Neuronal stem cell (in vitro differentiated cells): ENCODE results near the gene DMRTB1.

Source experiments
- DNase-seq: peaks from one replicate; pipeline ENCODE4 v3.0.0-alpha.2; 2013; ENCODE audit warnings: low spot score
- H2AFZ ChIP-seq: one replicate; pipeline ENCODE4 v1.6.1; 2013; ENCODE audit warnings: mild to moderate bottlenecking, low read length, inconsistent platforms
- H2AK5ac ChIP-seq: 2 replicates; pipeline ENCODE4 v1.6.1; 2013; ENCODE audit warnings: low read depth, mild to moderate bottlenecking, inconsistent platforms, low read length, moderate library complexity, mixed read lengths
- H2BK120ac ChIP-seq: 2 replicates; pipeline ENCODE4 v1.6.1; 2013; ENCODE audit warnings: low read depth, mild to moderate bottlenecking, inconsistent platforms, low read length, moderate library complexity, mixed read lengths
- H2BK12ac ChIP-seq: one replicate; pipeline ENCODE4 v1.6.1; 2013; ENCODE audit warnings: low read length, inconsistent platforms
- H2BK15ac ChIP-seq: 2 replicates; pipeline ENCODE4 v1.6.1; 2013; ENCODE audit warnings: mild to moderate bottlenecking, low read length, inconsistent platforms, mixed read lengths
- H2BK5ac ChIP-seq: one replicate; pipeline ENCODE4 v1.6.1; 2013; ENCODE audit warnings: inconsistent platforms, mild to moderate bottlenecking, low read length, moderate library complexity
- H3K14ac ChIP-seq: one replicate; pipeline ENCODE4 v1.6.1; 2013; ENCODE audit warnings: low read length, inconsistent platforms
- H3K18ac ChIP-seq: 2 replicates; pipeline ENCODE4 v1.6.1; 2013; ENCODE audit warnings: low read length, inconsistent platforms
- H3K23ac ChIP-seq: 2 replicates; pipeline ENCODE4 v1.6.1; 2013; ENCODE audit warnings: low read depth, mild to moderate bottlenecking, mixed read lengths, low read length, inconsistent platforms; ENCODE audit not compliant: poor library complexity
- H3K27ac ChIP-seq: replicated peaks from 3 replicates; pipeline ENCODE4 v1.5.1; 2013; ENCODE audit warnings: low read length, inconsistent platforms
- H3K27me3 ChIP-seq, 3 experiments: 2 replicates each; pipeline ENCODE4 v1.6.1; 2013; ENCODE audit warnings: low read length in 3 of 3, mild to moderate bottlenecking in 2 of 3, inconsistent platforms in 1 of 3, low read depth in 1 of 3, mixed read lengths in 1 of 3, moderate library complexity in 1 of 3; ENCODE audit not compliant: control insufficient read depth in 3 of 3, insufficient read depth in 3 of 3
- H3K36me3 ChIP-seq, 2 donors: replicated peaks in 1 of 2; 2 replicates each; pipeline ENCODE4 v1.6.1; 2013; ENCODE audit warnings: low read length in 2 of 2; ENCODE audit not compliant: control insufficient read depth in 2 of 2, insufficient read depth in 2 of 2
- H3K4ac ChIP-seq: 2 replicates; pipeline ENCODE4 v1.6.1; 2013; ENCODE audit warnings: inconsistent platforms, mild to moderate bottlenecking, low read length, moderate library complexity
- H3K4me1 ChIP-seq, 2 donors: 1 replicate in 1 of 2; 2 replicates in 1 of 2; pipeline ENCODE4 v1.6.1; 2013; ENCODE audit warnings: low read length in 2 of 2, low read depth in 1 of 2; ENCODE audit not compliant: control insufficient read depth in 2 of 2, insufficient read depth in 1 of 2
- H3K4me2 ChIP-seq: one replicate; pipeline ENCODE4 v1.6.1; 2013; ENCODE audit warnings: mild to moderate bottlenecking, low read length, inconsistent platforms; ENCODE audit not compliant: insufficient read depth, poor library complexity, severe bottlenecking
- H3K4me3 ChIP-seq, 2 donors: 2 replicates each; pipeline ENCODE4 v1.5.1; 2013; ENCODE audit warnings: low read length in 2 of 2, mild to moderate bottlenecking in 2 of 2, inconsistent platforms in 1 of 2, moderate library complexity in 1 of 2
- H3K79me1 ChIP-seq: one replicate; pipeline ENCODE4 v1.6.1; 2013; ENCODE audit warnings: low read depth, mild to moderate bottlenecking, inconsistent platforms, low read length, moderate library complexity
- H3K9ac ChIP-seq: one replicate; pipeline ENCODE4 v1.6.1; 2013; ENCODE audit warnings: mild to moderate bottlenecking, low read depth, low read length, inconsistent platforms; ENCODE audit not compliant: poor library complexity
- H3K9me3 ChIP-seq, 2 donors: replicated peaks in 1 of 2; 2 replicates each; pipeline versions ENCODE3 to v1.6.1; 2013; ENCODE audit warnings: low read length in 2 of 2, mild to moderate bottlenecking in 2 of 2, inconsistent platforms in 1 of 2, low read depth in 1 of 2, mixed read lengths in 1 of 2, moderate library complexity in 1 of 2; ENCODE audit not compliant: control insufficient read depth in 2 of 2, insufficient read depth in 1 of 2
- H4K8ac ChIP-seq: one replicate; pipeline ENCODE4 v1.6.1; 2013; ENCODE audit warnings: low read depth, mild to moderate bottlenecking, inconsistent platforms, low read length, moderate library complexity
- H4K91ac ChIP-seq: one replicate; pipeline ENCODE4 v1.6.1; 2013; ENCODE audit warnings: low read length, low read depth, mild to moderate bottlenecking, inconsistent platforms; ENCODE audit not compliant: poor library complexity
- WGBS, 2 donors: extraction: QIAGEN DNeasy Blood & Tissue Kit; methylation state at CpG; one replicate each; pipeline ENCODE4 v1.1.7; 2013; ENCODE audit warnings: missing lambda C conversion rate in 2 of 2, mixed read lengths in 1 of 2; ENCODE audit not compliant: insufficient read length in 2 of 2, insufficient replicate concordance in 1 of 2; ENCODE audit errors: extremely low coverage in 2 of 2; 5-methylcytosine and 5-hydroxymethylcytosine counted together

Gene DMRTB1

GRCh38 chr1:53430779-53431178 is 28.4 kb upstream of the DMRTB1 start:
- Histone ChIP-seq H3K4me1 (peaks cover 0 to 1% of the 10 kb centered on the region in 2 donors), H4K8ac (no peak overlapping the region), H2BK15ac (no peak overlapping the region), H3K4ac (no peak overlapping the region), H3K4me3 (no peak overlapping the region), H3K14ac (no peak overlapping the region), H2AK5ac (no peak overlapping the region), H3K36me3 (no peaks in the 10 kb centered on the region), H3K27ac (no peak overlapping the region), H2BK5ac (no peak overlapping the region), H3K9me3 (no peaks in the 10 kb centered on the region), H2AFZ (no peak overlapping the region), H3K18ac (no peak overlapping the region), H3K79me1 (no peaks in the 10 kb centered on the region), H3K4me2 (no peak overlapping the region), H3K27me3 (no peaks in the 10 kb centered on the region), H2BK120ac (no peak overlapping the region), H3K9ac (no peak overlapping the region), H4K91ac (no peak overlapping the region), H2BK12ac (no peak overlapping the region), H3K23ac (no peak overlapping the region)
- no peak for DNase-seq

GRCh38 chr1:53431244-53431643 is 28.0 kb upstream of the DMRTB1 start:
- no peak overlapping the region for H2BK5ac ChIP-seq
- H3K9ac ChIP-seq: no peak overlapping the region
- H2BK15ac ChIP-seq: no peak overlapping the region
- H2BK12ac ChIP-seq: no peak overlapping the region
- H2BK120ac ChIP-seq: no peak overlapping the region
- H3K14ac ChIP-seq: no peak overlapping the region
- H3K4me2 ChIP-seq: no peak overlapping the region
- no peak overlapping the region for H3K4ac ChIP-seq
- WGBS, 2 donors: no CpG with 5 or more reads among the region's 4 CpGs
- H3K27ac ChIP-seq: no peak overlapping the region
- no peak overlapping the region for H3K18ac ChIP-seq
- no peak overlapping the region for H3K4me3 ChIP-seq
- H3K9me3 ChIP-seq: no peaks in the 10 kb centered on the region
- no peak overlapping the region for H4K91ac ChIP-seq
- no peak overlapping the region for H2AK5ac ChIP-seq
- no peak for DNase-seq
- H4K8ac ChIP-seq: no peak overlapping the region
- H3K4me1 ChIP-seq: peaks cover 0 to 1% of the 10 kb centered on the region in 2 donors
- no peak overlapping the region for H2AFZ ChIP-seq
- H3K27me3 ChIP-seq: no peaks in the 10 kb centered on the region
- no peaks in the 10 kb centered on the region for H3K79me1 ChIP-seq
- H3K36me3 ChIP-seq: no peaks in the 10 kb centered on the region
- no peak overlapping the region for H3K23ac ChIP-seq

- Histone ChIP-seq H3K36me3 (no peaks in the 10 kb centered on the region), H3K79me1 (no peaks in the 10 kb centered on the region), H4K8ac (no peak overlapping the region), H3K4me2 (no peak overlapping the region), H3K4me3 (no peak overlapping the region), H3K23ac (no peak overlapping the region), H3K9me3 (no peaks in the 10 kb centered on the region), H3K18ac (no peak overlapping the region), H3K4ac (no peak overlapping the region), H3K4me1 (no peaks in the 10 kb centered on the region), H3K27ac (no peak overlapping the region), H3K14ac (no peak overlapping the region), H2BK12ac (no peak overlapping the region), H2BK120ac (no peak overlapping the region), H2AK5ac (no peak overlapping the region), H2AFZ (no peak overlapping the region), H2BK5ac (no peak overlapping the region), H3K9ac (no peak overlapping the region), H2BK15ac (no peak overlapping the region), H3K27me3 (peaks cover 0 to 3% (median 0%) of the 10 kb centered on the region in 3 experiments), H4K91ac (no peak overlapping the region)
- DNase-seq: no peak
- no CpG with 5 or more reads among the region's 5 CpGs for WGBS, 2 donors
Measured at GRCh38 chr1:53431805-53432565, 27.2 kb upstream of the DMRTB1 start.

DNA sequence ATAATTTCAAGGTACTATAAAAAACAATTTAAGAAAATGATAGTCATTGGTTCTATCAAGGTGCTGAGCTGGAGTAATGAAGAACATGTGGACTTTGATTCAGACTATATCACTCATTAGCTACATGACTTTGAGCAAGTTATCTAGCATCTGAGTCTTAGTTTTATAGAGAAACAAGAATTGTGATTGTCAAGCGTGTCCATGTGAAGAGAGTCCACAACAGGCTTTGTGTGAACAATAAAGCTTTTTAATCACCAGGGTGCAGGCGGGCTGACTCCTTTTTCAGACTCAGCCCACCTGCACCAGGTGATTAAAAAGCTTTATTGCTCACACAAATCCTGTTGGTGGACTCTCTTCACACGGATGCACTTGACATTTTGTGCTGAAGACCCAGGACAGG is 26.6 kb upstream of the DMRTB1 start:
- Histone ChIP-seq H3K4me3 (no peak overlapping the region), H3K79me1 (no peaks in the 10 kb centered on the region), H2BK12ac (no peak overlapping the region), H4K8ac (no peak overlapping the region), H4K91ac (no peak overlapping the region), H2BK15ac (no peak overlapping the region), H3K9me3 (no peaks in the 10 kb centered on the region), H2BK5ac (no peak overlapping the region), H3K4me2 (no peak overlapping the region), H3K27ac (no peak overlapping the region), H3K18ac (no peak overlapping the region), H2BK120ac (no peak overlapping the region), H3K4me1 (no peaks in the 10 kb centered on the region), H3K9ac (no peak overlapping the region), H3K27me3 (peaks cover 0 to 3% (median 0%) of the 10 kb centered on the region in 3 experiments), H2AFZ (no peak overlapping the region), H2AK5ac (no peak overlapping the region), H3K36me3 (no peaks in the 10 kb centered on the region), H3K23ac (no peak overlapping the region), H3K14ac (no peak overlapping the region), H3K4ac (no peak overlapping the region)
- no CpG with 5 or more reads among the region's 3 CpGs for WGBS, 2 donors
- DNase-seq: no peak
